A549 (cell line): ENCODE results near the gene LRRC8C. TPM values are rescaled to one million over a fixed set of nuclear protein-coding genes. Genes with fewer than 3 reads are reported as not detected.

ENCODE experiments used
- ATAC-seq, 2 experiments: fragments of 200-7000 bp in 1 of 2; fragments of >200 bp in 1 of 2; cut with Nextera tagmentation in 1 of 2; cut with Tn5 transposase in 1 of 2; 3 replicates each; pipeline versions ENCODE4 v1.8.0 to v1.9.1; 2018 to 2020; ENCODE audit warnings: mild to moderate bottlenecking in 1 of 2, moderate library complexity in 1 of 2
- CTCF ChIA-PET: fragments of 300-600 bp; sonication (Branson Sonifier 250); formaldehyde crosslinking; extraction: SDS; loops from one replicate; lab custom pipeline; 2021; ENCODE audit warnings: antibody characterized with exemption, inconsistent platforms; lab: Yijun Ruan, JAX
- POLR2A ChIA-PET: fragments of 350-600 bp; formaldehyde crosslinking; extraction: SDS; loops from one replicate; lab custom pipeline; 2021; ENCODE audit warnings: antibody characterized with exemption, inconsistent platforms; lab: Yijun Ruan, JAX
- DNase-seq, 2 experiments: peaks; one replicate each; pipeline versions ENCODE4 v3.0.0 to v3.0.0-alpha.2; 2011 to 2016; ENCODE audit warnings: low read depth in 1 of 2, low spot score in 1 of 2
- FAIRE-seq: peaks from 2 replicates; lab custom pipeline; 2011; peaks lifted over from hg19 to GRCh38; lab: Jason Lieb, UNC
- H3K27ac ChIP-seq, 2 experiments: fragments of >200 bp; sonication (Bioruptor Twin); formaldehyde crosslinking; 3 replicates each; pipeline ENCODE4 v1.5.1; 2016 to 2017
- H3K4me1 ChIP-seq: fragments of >200 bp; sonication (Bioruptor Twin); formaldehyde crosslinking; 3 replicates; pipeline ENCODE4 v1.6.1; 2016
- H3K4me2 ChIP-seq: fragments of >200 bp; sonication (Bioruptor Twin); formaldehyde crosslinking; 3 replicates; pipeline ENCODE4 v1.6.1; 2016
- H3K4me3 ChIP-seq: fragments of >200 bp; sonication (Bioruptor Twin); formaldehyde crosslinking; 3 replicates; pipeline ENCODE4 v1.5.1; 2016
- H3K9me3 ChIP-seq: fragments of >200 bp; sonication (Bioruptor Twin); formaldehyde crosslinking; 3 replicates; pipeline ENCODE4 v1.6.1; 2016
- CBX8 ChIP-seq: fragments of 200-600 bp; sonication (generic); IDR thresholded peaks from 2 replicates; pipeline ENCODE4 v1.6.1; 2016
- ELK1 ChIP-seq: fragments of 150-350 bp; IDR thresholded peaks from 2 replicates; pipeline ENCODE4 v1.6.1; 2014; ENCODE audit warnings: low read depth, mild to moderate bottlenecking, low read length
- HOXA7 ChIP-seq: fragments of 250-450 bp; sonication (Bioruptor Pico); IDR thresholded peaks from 2 replicates; pipeline ENCODE4 v1.5.0; 2020; ENCODE audit warnings: mild to moderate bottlenecking, moderate library complexity
- REST ChIP-seq: fragments of 200-600 bp; sonication (generic); IDR thresholded peaks from 2 replicates; pipeline ENCODE4 v1.6.1; 2016; ENCODE audit warnings: antibody characterized with exemption, mild to moderate bottlenecking, moderate library complexity
- SMC3 ChIP-seq: fragments of >200 bp; sonication (Bioruptor Twin); formaldehyde crosslinking; IDR thresholded peaks from 3 replicates; pipeline ENCODE4 v1.6.1; 2018; ENCODE audit warnings: inconsistent platforms
- SREBF2 ChIP-seq: fragments of 450-650 bp; IDR thresholded peaks from 2 replicates; pipeline ENCODE4 v1.6.1; 2014; ENCODE audit warnings: mild to moderate bottlenecking, moderate library complexity
- TFCP2L1 ChIP-seq: fragments of 250-450 bp; sonication (Bioruptor Pico); IDR thresholded peaks from 2 replicates; pipeline ENCODE4 v1.5.0; 2021; ENCODE audit warnings: mild to moderate bottlenecking
- WGBS: methylation state at CpG from one replicate; pipeline ENCODE4 v1.1.6; 2017; ENCODE audit errors: missing lambda C conversion rate; 5-methylcytosine and 5-hydroxymethylcytosine counted together
- polyA plus RNA-seq, 4 experiments: library from polyadenylated mRNA; depleted of rRNA in 3 of 4; stranded (reverse); fragments of >200 nt; fragmentation: RNase III in 1 of 4; extraction: RNeasy Plus Mini Kit Qiagen cat#74134 plus additional on column Dnase treatment in 1 of 4; gene quantifications; 2 replicates in 3 of 4; 3 replicates in 1 of 4; pipeline ENCODE4 v1.2.3, GENCODE V29; 2011 to 2017
- small RNA-seq, 6 experiments: library from RNA; depleted of rRNA; stranded (forward); fragments of <200 nt; gene quantifications; one replicate each; pipeline ENCODE3, GENCODE V24; 2012

The LRRC8C gene
- polyA plus RNA-seq, 2 of the 4 experiments (the other 2 are of a cell fraction) = 6.3 to 15.9 TPM

GRCh38 chr1:89767618-89768017 lies 134.7 kb downstream of the LRRC8C start:
- CTCF ChIA-PET = interaction anchor here (0.5 to 1.9 kb wide), 4 partner anchors 13 to 768 kb away, joined by 3 to 8 read pairs (median 4); partner anchors contain the start of gene LRRC8C
- POLR2A ChIA-PET = no interaction called here
- 86% methylated on average over 1 of the region's 1 CpG for WGBS
- H3K9me3 ChIP-seq = no peaks in the 10 kb centered on the region
- FAIRE-seq (no peak), DNase-seq (no peak), ATAC-seq (no peak)
- TF ChIP-seq CBX8 (no peak), SMC3 (no peak), ELK1 (no peak), HOXA7 (no peak), TFCP2L1 (CRISPR knock-in tag) (no peak), REST (no peak), SREBF2 (no peak)
- H3K4me2 ChIP-seq = no peak overlapping the region
- 0 out of 3 replicates have a peak, but pooled peaks cover 1% of the 10 kb centered on the region for H3K4me1 ChIP-seq
- no peak overlapping the region for H3K27ac ChIP-seq
- H3K4me3 ChIP-seq = no peak overlapping the region

Small RNAs within 50 kb of the gene (small RNA-seq; reads per million reads assigned to genes)
- 0 reads per million in 6 experiments for gene AC093423.1

Other genes starting within 250 kb of the LRRC8C start
- 10.3 and 11.1 TPM in 2 replicates for gene LRRC8B, start 108.3 kb upstream of the LRRC8C start, polyA plus RNA-seq (2011; rRNA removed)
- gene LRRC8B, start 108.3 kb upstream of the LRRC8C start, polyA plus RNA-seq (2017; fragmentation: RNase III; extraction: RNeasy Plus Mini Kit Qiagen cat#74134 plus additional on column Dnase treatment) = 3.2 to 3.3 TPM (median 3.2 TPM) in 3 replicates
- gene LRRC8D, start 187.9 kb downstream of the LRRC8C start, polyA plus RNA-seq (2011; rRNA removed) = 76.7 and 77.4 TPM in 2 replicates
- 41.8 to 49.7 TPM (median 47.0 TPM) in 3 replicates for gene LRRC8D, start 187.9 kb downstream of the LRRC8C start, polyA plus RNA-seq (2017; fragmentation: RNase III; extraction: RNeasy Plus Mini Kit Qiagen cat#74134 plus additional on column Dnase treatment)